ENCODE measurements around the gene ATP2B2.

- TF ChIP-seq POLR2A (conservative IDR thresholded peaks at IDR 0.05) = no peak
- TF ChIP-seq, protein P1, sequence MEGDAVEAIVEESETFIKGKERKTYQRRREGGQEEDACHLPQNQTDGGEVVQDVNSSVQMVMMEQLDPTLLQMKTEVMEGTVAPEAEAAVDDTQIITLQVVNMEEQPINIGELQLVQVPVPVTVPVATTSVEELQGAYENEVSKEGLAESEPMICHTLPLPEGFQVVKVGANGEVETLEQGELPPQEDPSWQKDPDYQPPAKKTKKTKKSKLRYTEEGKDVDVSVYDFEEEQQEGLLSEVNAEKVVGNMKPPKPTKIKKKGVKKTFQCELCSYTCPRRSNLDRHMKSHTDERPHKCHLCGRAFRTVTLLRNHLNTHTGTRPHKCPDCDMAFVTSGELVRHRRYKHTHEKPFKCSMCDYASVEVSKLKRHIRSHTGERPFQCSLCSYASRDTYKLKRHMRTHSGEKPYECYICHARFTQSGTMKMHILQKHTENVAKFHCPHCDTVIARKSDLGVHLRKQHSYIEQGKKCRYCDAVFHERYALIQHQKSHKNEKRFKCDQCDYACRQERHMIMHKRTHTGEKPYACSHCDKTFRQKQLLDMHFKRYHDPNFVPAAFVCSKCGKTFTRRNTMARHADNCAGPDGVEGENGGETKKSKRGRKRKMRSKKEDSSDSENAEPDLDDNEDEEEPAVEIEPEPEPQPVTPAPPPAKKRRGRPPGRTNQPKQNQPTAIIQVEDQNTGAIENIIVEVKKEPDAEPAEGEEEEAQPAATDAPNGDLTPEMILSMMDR (IDR thresholded peaks at IDR 0.05 in 2 of 3, conservative IDR thresholded peaks at IDR 0.05 in 1 of 3; ENCODE audit: insufficient read depth in 2 of 3, low read depth in 1 of 3, low read length in 3 of 3) = no peak
- no peak for TF ChIP-seq ATF6 (CRISPR knock-in tag; IDR thresholded peaks at IDR 0.05)
Measured at GRCh38 chr3:10350324-10350985, 154.9 kb downstream of the ATP2B2 start.
